CD4-positive, alpha-beta T cell treated with Interleukin-1 beta for 1 hour (primary cell): ENCODE measurements around the gene ZNF771.
A peak's percentile ranks its signal among the peaks of the same experiment; 100 is the strongest.
"Not testable (repeated sequence)": the region's sequence is repeated elsewhere in the genome, so short reads cannot be mapped to it uniquely, and the experiment has no call there.

Experiments
- DNase-seq, 2 donors: peaks; one replicate each; pipeline ENCODE4 v3.0.0-alpha.2; 2020 to 2022

The ZNF771 gene

GRCh38 chr16:30376461-30376902 is 30.9 kb upstream of the ZNF771 start:
- no peak for DNase-seq

GRCh38 chr16:30377050-30377811 is 30.2 kb upstream of the ZNF771 start:
- no peak for DNase-seq

- DNase-seq, result peak; percentile 91 to 94
Measured at GRCh38 chr16:30377812-30378235, 29.6 kb upstream of the ZNF771 start.

GRCh38 chr16:30378236-30379157 is 28.9 kb upstream of the ZNF771 start:
- peak; percentile 99 for DNase-seq

- DNase-seq, result no peak
Measured at GRCh38 chr16:30379158-30379783, 28.1 kb upstream of the ZNF771 start.

GRCh38 chr16:30380072-30380802 is 27.2 kb upstream of the ZNF771 start:
- no peak for DNase-seq

- DNase-seq, result no peak
Measured at GRCh38 chr16:30380803-30381208, 26.6 kb upstream of the ZNF771 start.

- DNase-seq, result peak in 1 of 2 donors; percentile 49
Measured at GRCh38 chr16:30381291-30382041, 25.9 kb upstream of the ZNF771 start.

GRCh38 chr16:30382111-30382881 is 25.1 kb upstream of the ZNF771 start, which contains the start of gene SEPTIN1:
SEPTIN1 (minus strand) TSS chr16:30382561; CDS start chr16:30382542, 19 bp downstream.
- peak; percentile 79 to 80 for DNase-seq

GRCh38 chr16:30383521-30383920 is 23.9 kb upstream of the ZNF771 start:
- no peak for DNase-seq

GRCh38 chr16:30394592-30395154 is 12.7 kb upstream of the ZNF771 start:
- DNase-seq, result no peak

GRCh38 chr16:30395155-30395991 is 12.0 kb upstream of the ZNF771 start, which contains the start of gene ZNF48:
ZNF48 (plus strand) TSS chr16:30395420; CDS start chr16:30395795, 375 bp downstream.
- DNase-seq, result peak; percentile 60 to 76

- no peak for DNase-seq
Measured at GRCh38 chr16:30395992-30396585, 11.3 kb upstream of the ZNF771 start.

GRCh38 chr16:30396627-30397026 is 10.8 kb upstream of the ZNF771 start:
- DNase-seq, result not testable (repeated sequence)

GRCh38 chr16:30397056-30397455 is 10.3 kb upstream of the ZNF771 start:
- no peak for DNase-seq

- no peak for DNase-seq
Measured at GRCh38 chr16:30397776-30398660, 9.4 kb upstream of the ZNF771 start.

- DNase-seq, result no peak
Measured at GRCh38 chr16:30398661-30399434, 8.6 kb upstream of the ZNF771 start.
